ENCODE data around the gene MAPK12. TPM values are rescaled to one million over a fixed set of nuclear protein-coding genes. Genes with fewer than 3 reads are reported as not detected.

MAPK12 gene
- polyA plus RNA-seq, 1 donor from 2014 or later = 36.7 TPM

DNA sequence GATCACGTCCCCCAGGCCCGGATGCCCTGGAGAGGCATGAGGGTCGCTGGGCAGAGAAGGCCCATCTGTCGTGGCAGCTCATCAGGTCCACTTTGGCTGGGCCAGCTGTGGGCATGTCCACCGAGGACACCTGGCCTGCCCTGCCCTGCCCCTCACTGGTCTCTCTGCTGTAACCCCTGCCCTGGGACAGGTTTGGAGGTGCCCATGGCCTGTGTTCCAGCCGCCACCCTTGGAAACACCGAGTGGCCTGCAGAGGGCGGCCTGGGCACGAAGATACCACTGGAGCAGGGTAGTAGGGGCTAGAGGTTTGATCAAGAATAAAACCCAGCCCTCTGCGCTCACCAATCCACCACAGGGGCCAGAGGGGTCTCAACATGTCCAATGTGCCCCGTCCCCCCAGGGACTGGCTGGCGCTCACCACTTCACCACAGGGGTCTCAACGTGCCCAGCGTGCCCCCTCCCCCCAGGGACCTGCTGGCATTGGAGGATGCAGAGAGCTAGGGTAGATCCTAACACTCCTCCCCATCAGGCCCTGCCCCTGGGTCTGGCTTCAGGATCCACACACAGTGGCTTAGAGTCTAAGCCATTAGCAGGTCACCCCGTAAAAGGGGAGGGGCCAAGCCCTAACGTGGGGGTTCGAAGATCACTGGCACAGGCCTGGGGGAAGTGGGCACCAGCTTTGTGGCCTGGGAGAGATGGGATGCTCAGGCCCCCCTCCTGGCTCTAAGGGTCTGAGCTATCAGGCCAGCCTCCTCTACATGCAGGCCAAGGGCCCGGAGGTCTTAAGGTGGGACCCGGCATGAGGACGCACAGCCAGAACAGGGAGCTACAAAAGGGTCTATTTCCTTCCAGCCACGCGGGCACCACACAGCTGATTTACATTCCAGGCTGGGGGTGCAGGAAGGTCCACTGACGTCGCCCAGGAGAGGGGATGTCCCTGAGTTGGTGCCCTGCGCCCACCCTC, 9.1 kb downstream of the MAPK12 start:
- TF ChIP-seq, protein P1, sequence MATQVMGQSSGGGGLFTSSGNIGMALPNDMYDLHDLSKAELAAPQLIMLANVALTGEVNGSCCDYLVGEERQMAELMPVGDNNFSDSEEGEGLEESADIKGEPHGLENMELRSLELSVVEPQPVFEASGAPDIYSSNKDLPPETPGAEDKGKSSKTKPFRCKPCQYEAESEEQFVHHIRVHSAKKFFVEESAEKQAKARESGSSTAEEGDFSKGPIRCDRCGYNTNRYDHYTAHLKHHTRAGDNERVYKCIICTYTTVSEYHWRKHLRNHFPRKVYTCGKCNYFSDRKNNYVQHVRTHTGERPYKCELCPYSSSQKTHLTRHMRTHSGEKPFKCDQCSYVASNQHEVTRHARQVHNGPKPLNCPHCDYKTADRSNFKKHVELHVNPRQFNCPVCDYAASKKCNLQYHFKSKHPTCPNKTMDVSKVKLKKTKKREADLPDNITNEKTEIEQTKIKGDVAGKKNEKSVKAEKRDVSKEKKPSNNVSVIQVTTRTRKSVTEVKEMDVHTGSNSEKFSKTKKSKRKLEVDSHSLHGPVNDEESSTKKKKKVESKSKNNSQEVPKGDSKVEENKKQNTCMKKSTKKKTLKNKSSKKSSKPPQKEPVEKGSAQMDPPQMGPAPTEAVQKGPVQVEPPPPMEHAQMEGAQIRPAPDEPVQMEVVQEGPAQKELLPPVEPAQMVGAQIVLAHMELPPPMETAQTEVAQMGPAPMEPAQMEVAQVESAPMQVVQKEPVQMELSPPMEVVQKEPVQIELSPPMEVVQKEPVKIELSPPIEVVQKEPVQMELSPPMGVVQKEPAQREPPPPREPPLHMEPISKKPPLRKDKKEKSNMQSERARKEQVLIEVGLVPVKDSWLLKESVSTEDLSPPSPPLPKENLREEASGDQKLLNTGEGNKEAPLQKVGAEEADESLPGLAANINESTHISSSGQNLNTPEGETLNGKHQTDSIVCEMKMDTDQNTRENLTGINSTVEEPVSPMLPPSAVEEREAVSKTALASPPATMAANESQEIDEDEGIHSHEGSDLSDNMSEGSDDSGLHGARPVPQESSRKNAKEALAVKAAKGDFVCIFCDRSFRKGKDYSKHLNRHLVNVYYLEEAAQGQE (IDR thresholded peaks at IDR 0.05; ENCODE audit: borderline replicate concordance) = no peak
- TF ChIP-seq, protein P2, sequence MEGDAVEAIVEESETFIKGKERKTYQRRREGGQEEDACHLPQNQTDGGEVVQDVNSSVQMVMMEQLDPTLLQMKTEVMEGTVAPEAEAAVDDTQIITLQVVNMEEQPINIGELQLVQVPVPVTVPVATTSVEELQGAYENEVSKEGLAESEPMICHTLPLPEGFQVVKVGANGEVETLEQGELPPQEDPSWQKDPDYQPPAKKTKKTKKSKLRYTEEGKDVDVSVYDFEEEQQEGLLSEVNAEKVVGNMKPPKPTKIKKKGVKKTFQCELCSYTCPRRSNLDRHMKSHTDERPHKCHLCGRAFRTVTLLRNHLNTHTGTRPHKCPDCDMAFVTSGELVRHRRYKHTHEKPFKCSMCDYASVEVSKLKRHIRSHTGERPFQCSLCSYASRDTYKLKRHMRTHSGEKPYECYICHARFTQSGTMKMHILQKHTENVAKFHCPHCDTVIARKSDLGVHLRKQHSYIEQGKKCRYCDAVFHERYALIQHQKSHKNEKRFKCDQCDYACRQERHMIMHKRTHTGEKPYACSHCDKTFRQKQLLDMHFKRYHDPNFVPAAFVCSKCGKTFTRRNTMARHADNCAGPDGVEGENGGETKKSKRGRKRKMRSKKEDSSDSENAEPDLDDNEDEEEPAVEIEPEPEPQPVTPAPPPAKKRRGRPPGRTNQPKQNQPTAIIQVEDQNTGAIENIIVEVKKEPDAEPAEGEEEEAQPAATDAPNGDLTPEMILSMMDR (IDR thresholded peaks at IDR 0.05; ENCODE audit: poor library complexity, severe bottlenecking) = peak; percentile 67
- TF ChIP-seq EP300 (conservative IDR thresholded peaks at IDR 0.05; ENCODE audit: poor library complexity, severe bottlenecking) (no peak), SMC3 (conservative IDR thresholded peaks at IDR 0.05; ENCODE audit: poor library complexity) (peak; percentile 61), POLR2AphosphoS5 (IDR thresholded peaks at IDR 0.05) (no peak), TAF1 (IDR thresholded peaks at IDR 0.05; ENCODE audit: low read depth) (no peak), RAD21 (conservative IDR thresholded peaks at IDR 0.05) (peak; percentile 63), EZH2 (IDR thresholded peaks at IDR 0.05; ENCODE audit: borderline replicate concordance, insufficient read depth, low read length, poor library complexity, severe bottlenecking) (no peak), MXI1 (conservative IDR thresholded peaks at IDR 0.05; ENCODE audit: poor library complexity, severe bottlenecking) (no peak)
- no peak overlapping the region for H2AFZ ChIP-seq (ENCODE audit: low read depth, low read length)
- H3K9me3 ChIP-seq (ENCODE audit: low read length) = no peaks in the 10 kb centered on the region
- H3K79me2 ChIP-seq (replicated peaks; ENCODE audit: insufficient read depth, low read length) = no peaks in the 10 kb centered on the region
- H3K4me3 ChIP-seq (ENCODE audit: low read length) = no peak overlapping the region
- H3F3A ChIP-seq (ENCODE audit: insufficient read depth, low read length, poor library complexity, severe bottlenecking) = no peaks in the 10 kb centered on the region
- H4K20me1 ChIP-seq (ENCODE audit: insufficient read depth) = no peaks in the 10 kb centered on the region
- no peaks in the 10 kb centered on the region for H3K9me2 ChIP-seq (ENCODE audit: insufficient read depth, low read length)
- no peak overlapping the region for H3K4me2 ChIP-seq (ENCODE audit: low read length)
- H3K27me3 ChIP-seq (ENCODE audit: insufficient read depth, low read depth, low read length) = no peaks in the 10 kb centered on the region
- H3K36me3 ChIP-seq (ENCODE audit: insufficient read depth, low read length) = no peaks in the 10 kb centered on the region
- H3K9ac ChIP-seq (ENCODE audit: low read length) = no peak overlapping the region
- H3K27ac ChIP-seq (ENCODE audit: low read length) = no peak overlapping the region

DNA sequence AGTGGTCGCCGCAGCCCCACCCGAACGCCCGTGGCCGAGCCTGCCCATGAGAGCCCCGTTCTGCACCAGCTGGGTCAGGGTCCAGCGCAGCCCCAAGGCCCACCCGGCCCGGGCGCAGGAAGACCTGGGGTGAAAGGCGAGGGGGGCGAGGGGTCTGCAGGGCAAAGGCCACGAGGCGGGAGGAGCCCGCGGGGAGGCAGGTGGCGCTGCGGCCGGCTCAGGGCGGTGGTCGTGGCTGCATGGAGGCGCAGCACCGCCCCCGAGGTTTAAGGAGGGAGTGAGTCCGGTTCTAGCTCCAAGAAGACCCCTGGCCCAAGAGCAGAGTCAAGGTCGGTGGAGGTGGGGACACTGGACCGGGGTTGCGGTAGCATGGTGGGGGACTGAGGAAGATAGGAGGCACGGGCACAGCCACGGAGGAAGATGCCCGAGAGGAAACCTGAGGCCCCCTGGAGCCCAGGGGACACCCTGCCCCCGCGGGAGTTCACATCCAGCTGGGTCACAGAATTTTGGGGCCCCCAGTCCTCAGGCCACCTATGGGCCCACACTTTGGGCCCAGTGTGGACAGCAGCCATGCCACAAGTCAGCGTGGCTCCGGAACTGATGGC, 9.9 kb downstream of the MAPK12 start:
- Histone ChIP-seq H3K27ac (ENCODE audit: low read length) (no peak overlapping the region), H3K79me2 (replicated peaks; ENCODE audit: insufficient read depth, low read length) (no peaks in the 10 kb centered on the region), H2AFZ (ENCODE audit: low read depth, low read length) (no peak overlapping the region), H3K4me3 (ENCODE audit: low read length) (peak overlapping the region; percentile 75), H4K20me1 (ENCODE audit: insufficient read depth) (no peaks in the 10 kb centered on the region), H3K9ac (ENCODE audit: low read length) (peak overlapping the region; percentile 71), H3K36me3 (ENCODE audit: insufficient read depth, low read length) (no peaks in the 10 kb centered on the region), H3F3A (ENCODE audit: insufficient read depth, low read length, poor library complexity, severe bottlenecking) (no peaks in the 10 kb centered on the region), H3K27me3 (ENCODE audit: insufficient read depth, low read depth, low read length) (no peaks in the 10 kb centered on the region), H3K9me2 (ENCODE audit: insufficient read depth, low read length) (no peaks in the 10 kb centered on the region), H3K4me2 (ENCODE audit: low read length) (no peak overlapping the region), H3K9me3 (ENCODE audit: low read length) (no peaks in the 10 kb centered on the region)
- no peak for TF ChIP-seq TAF1 (IDR thresholded peaks at IDR 0.05; ENCODE audit: low read depth)
